OCI-M1 (cell line): ENCODE data around the gene PREX1.
"Not testable (repeated sequence)": the region's sequence is repeated elsewhere in the genome, so short reads cannot be mapped to it uniquely, and the experiment has no call there.

Source experiments
- DNase-seq: peaks from one replicate; lab custom pipeline; 2025; lab: John Stamatoyannopoulos, UW

The PREX1 gene

GRCh38 chr20:48776306-48776705, 51.5 kb downstream of the PREX1 start:
- DNase-seq: no peak

GRCh38 chr20:48775545-48775944, 52.3 kb downstream of the PREX1 start:
- DNase-seq: not testable (repeated sequence)

GRCh38 chr20:48774696-48775095, 53.1 kb downstream of the PREX1 start:
- no peak for DNase-seq

- DNase-seq: no peak
Observed at GRCh38 chr20:48773837-48774418, 53.9 kb downstream of the PREX1 start.

- peak; percentile 72 for DNase-seq
Observed at GRCh38 chr20:48772183-48772976, 55.4 kb downstream of the PREX1 start.

GRCh38 chr20:48771542-48771941, 56.3 kb downstream of the PREX1 start:
- DNase-seq: peak; percentile 88

- no peak for DNase-seq
Observed at GRCh38 chr20:48770700-48771442, 56.9 kb downstream of the PREX1 start.

- DNase-seq: peak; percentile 39
Observed at GRCh38 chr20:48769069-48769983, 58.5 kb downstream of the PREX1 start.

- DNase-seq: no peak
Observed at GRCh38 chr20:48766961-48767960, 60.5 kb downstream of the PREX1 start.

GRCh38 chr20:48766205-48766604, 61.6 kb downstream of the PREX1 start:
- no peak for DNase-seq

- DNase-seq: no peak
Observed at GRCh38 chr20:48765359-48765758, 62.4 kb downstream of the PREX1 start.

- no peak for DNase-seq
Observed at GRCh38 chr20:48763216-48763914, 64.4 kb downstream of the PREX1 start.

GRCh38 chr20:48761874-48762273, 65.9 kb downstream of the PREX1 start:
- no peak for DNase-seq

GRCh38 chr20:48761023-48761785, 66.6 kb downstream of the PREX1 start:
- no peak for DNase-seq

- no peak for DNase-seq
Observed at GRCh38 chr20:48760403-48760983, 67.3 kb downstream of the PREX1 start.

- no peak for DNase-seq
Observed at GRCh38 chr20:48759631-48760245, 68.1 kb downstream of the PREX1 start.

- no peak for DNase-seq
Observed at GRCh38 chr20:48758206-48758820, 69.5 kb downstream of the PREX1 start.

GRCh38 chr20:48756774-48757173, 71.0 kb downstream of the PREX1 start:
- not testable (repeated sequence) for DNase-seq
